Esophagus muscularis mucosa (tissue), 4 donors: ENCODE data around the gene IFNGR1.

ENCODE experiments used
- CTCF ChIP-seq, 3 experiments: fragments of 200-600 bp in 2 of 3; fragments of 450-650 bp in 1 of 3; sonication (generic) in 2 of 3; IDR thresholded peaks; one replicate each; pipeline ENCODE4 v1.5.1; 2017 to 2019; ENCODE audit warnings: antibody characterized with exemption in 3 of 3, mild to moderate bottlenecking in 2 of 3, moderate library complexity in 1 of 3
- EP300 ChIP-seq: sonication (generic); formaldehyde crosslinking; IDR thresholded peaks from one replicate; pipeline ENCODE4 v1.6.1; 2017; ENCODE audit warnings: antibody characterized with exemption
- POLR2A ChIP-seq: fragments of 450-650 bp; IDR thresholded peaks from one replicate; pipeline ENCODE4 v1.6.1; 2017; ENCODE audit warnings: antibody characterized with exemption, moderate library complexity, mild to moderate bottlenecking, low read depth
- POLR2AphosphoS5 ChIP-seq, 2 donors: sonication (generic); formaldehyde crosslinking; IDR thresholded peaks; one replicate each; pipeline ENCODE4 v1.6.1; 2017; ENCODE audit warnings: antibody characterized with exemption in 2 of 2

DNA sequence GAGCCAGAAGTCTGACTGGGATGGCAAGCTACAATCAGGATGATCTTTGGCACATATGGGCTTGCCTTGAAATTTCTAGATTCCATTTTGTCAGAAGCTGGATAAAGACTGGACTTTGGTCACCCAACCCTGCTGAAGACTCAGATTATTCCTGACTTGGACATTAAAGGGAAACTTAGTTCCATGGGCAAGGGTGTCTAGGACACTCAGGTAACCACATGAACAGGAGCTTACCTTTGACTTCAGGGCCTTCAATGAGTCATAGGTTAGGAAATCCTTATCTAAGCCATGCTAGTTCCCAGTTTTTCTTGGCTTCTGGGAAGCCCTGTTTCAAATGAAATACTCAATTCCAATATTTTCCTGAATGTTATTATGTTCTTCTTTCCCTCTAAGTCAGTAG is 28.5 kb upstream of the IFNGR1 start:
- TF ChIP-seq CTCF (IDR thresholded peaks at IDR 0.05), result no peak
- TF ChIP-seq POLR2A, result no peak
- no peak for TF ChIP-seq POLR2AphosphoS5 (IDR thresholded peaks at IDR 0.05)
- TF ChIP-seq EP300, result no peak
